Peyer's patch (tissue), 4 donors: Measurements from ENCODE around the gene LHB. TPM values are rescaled to one million over a fixed set of nuclear protein-coding genes. Genes with fewer than 3 reads are reported as not detected.
"Not testable (repeated sequence)": the region's sequence is repeated elsewhere in the genome, so short reads cannot be mapped to it uniquely, and the experiment has no call there.

Experiments
- DNase-seq, 3 donors: peaks; one replicate each; pipeline ENCODE4 v3.0.0-alpha.2; 2017 to 2019
- H3K27ac ChIP-seq, 4 donors: fragments of 200-600 bp; sonication (generic); one replicate each; pipeline ENCODE4 v1.5.1; 2016 to 2019
- H3K27me3 ChIP-seq, 2 donors: fragments of 200-600 bp; sonication (generic); one replicate each; pipeline ENCODE4 v1.5.1; 2019
- H3K36me3 ChIP-seq, 3 donors: fragments of 200-600 bp; sonication (generic); one replicate each; pipeline ENCODE4 v1.5.1; 2016 to 2019
- H3K4me1 ChIP-seq, 4 donors: fragments of 200-600 bp; sonication (generic); one replicate each; pipeline ENCODE4 v1.5.1; 2016 to 2019
- H3K4me3 ChIP-seq, 4 donors: fragments of 200-600 bp; sonication (generic); 1 replicate in 3 of 4; 2 replicates in 1 of 4; pipeline ENCODE4 v1.5.1; 2016 to 2019; ENCODE audit warnings: mild to moderate bottlenecking in 1 of 4
- H3K9me3 ChIP-seq, 4 donors: fragments of 200-600 bp; sonication (generic); one replicate each; pipeline ENCODE4 v1.5.1; 2016 to 2019; ENCODE audit warnings: mild to moderate bottlenecking in 1 of 4
- POLR2A ChIP-seq, 2 donors: fragments of 450-650 bp; IDR thresholded peaks; one replicate each; pipeline ENCODE4 v1.5.1; 2017; ENCODE audit warnings: antibody characterized with exemption in 2 of 2, mild to moderate bottlenecking in 2 of 2, moderate library complexity in 2 of 2
- total RNA-seq, 4 donors: library from RNA; depleted of rRNA; stranded (reverse); fragments of >200 nt; gene quantifications; one replicate each; pipeline ENCODE4 v1.1.0, GENCODE V29; 2016
- TF ChIP-seq, protein P1 (sequence below), 6 experiments: fragments of 450-650 bp in 4 of 6; fragments of 200-600 bp in 2 of 6; sonication (generic) in 1 of 6; IDR thresholded peaks; one replicate each; pipeline ENCODE4 v1.5.1; 2017 to 2019; ENCODE audit warnings: antibody characterized with exemption in 6 of 6, mild to moderate bottlenecking in 3 of 6, moderate library complexity in 1 of 6

Gene LHB
- total RNA-seq, 4 donors from 2014 or later: 15.8 TPM; not detected in 3

DNA sequence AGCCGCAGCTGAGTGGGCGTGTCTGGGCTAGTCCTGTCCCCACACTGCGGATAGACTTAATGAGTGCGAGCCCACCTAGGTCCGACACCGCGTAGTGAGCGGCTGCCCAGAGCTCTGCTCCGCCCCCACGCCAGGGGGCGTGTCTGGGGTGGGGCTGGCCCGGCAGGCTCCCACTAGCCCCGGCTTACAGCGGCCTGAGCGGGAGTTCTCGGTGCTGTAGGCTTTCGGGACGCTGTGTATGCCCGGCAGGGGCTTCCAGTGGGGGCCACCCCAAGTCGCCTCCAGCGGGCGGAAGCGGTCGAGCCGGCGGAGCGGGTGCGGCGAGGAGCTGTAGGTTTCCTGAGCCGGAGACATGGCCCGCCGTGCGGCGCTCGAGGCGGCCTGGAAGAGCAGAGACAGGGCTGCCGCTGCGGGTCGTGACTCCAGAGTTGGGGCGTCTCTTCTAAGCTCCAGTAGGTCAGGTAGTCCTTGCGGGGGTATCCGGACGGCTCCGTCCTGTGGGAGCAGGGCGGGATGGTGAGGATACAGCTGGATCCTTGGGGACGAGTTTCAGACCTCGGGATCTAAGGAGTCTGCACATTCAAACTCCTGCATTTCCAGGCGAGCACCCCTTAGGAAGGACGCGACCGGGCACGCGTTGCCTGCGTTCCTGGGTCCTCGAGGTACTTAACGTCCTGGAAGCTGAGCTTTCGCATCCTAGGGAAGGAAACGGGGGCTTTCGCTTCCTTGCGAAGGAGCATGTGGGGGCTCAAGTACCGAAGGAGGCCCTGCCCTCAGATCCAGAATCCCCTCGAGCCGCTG is 39.4 kb upstream of the LHB start:
- Histone ChIP-seq H3K36me3 (no peaks in the 10 kb centered on the region), H3K27me3 (no peaks in the 10 kb centered on the region), H3K4me3 (peak overlapping the region; percentile 39 to 62 (median 60)), H3K4me1 (peaks cover 0 to 19% (median 10%) of the 10 kb centered on the region in 4 donors), H3K27ac (no peak overlapping the region), H3K9me3 (no peaks in the 10 kb centered on the region)
- DNase-seq: peak; percentile 45 to 76 (median 72)
- TF ChIP-seq POLR2A (IDR thresholded peaks at IDR 0.05): no peak
- TF ChIP-seq, protein P1, sequence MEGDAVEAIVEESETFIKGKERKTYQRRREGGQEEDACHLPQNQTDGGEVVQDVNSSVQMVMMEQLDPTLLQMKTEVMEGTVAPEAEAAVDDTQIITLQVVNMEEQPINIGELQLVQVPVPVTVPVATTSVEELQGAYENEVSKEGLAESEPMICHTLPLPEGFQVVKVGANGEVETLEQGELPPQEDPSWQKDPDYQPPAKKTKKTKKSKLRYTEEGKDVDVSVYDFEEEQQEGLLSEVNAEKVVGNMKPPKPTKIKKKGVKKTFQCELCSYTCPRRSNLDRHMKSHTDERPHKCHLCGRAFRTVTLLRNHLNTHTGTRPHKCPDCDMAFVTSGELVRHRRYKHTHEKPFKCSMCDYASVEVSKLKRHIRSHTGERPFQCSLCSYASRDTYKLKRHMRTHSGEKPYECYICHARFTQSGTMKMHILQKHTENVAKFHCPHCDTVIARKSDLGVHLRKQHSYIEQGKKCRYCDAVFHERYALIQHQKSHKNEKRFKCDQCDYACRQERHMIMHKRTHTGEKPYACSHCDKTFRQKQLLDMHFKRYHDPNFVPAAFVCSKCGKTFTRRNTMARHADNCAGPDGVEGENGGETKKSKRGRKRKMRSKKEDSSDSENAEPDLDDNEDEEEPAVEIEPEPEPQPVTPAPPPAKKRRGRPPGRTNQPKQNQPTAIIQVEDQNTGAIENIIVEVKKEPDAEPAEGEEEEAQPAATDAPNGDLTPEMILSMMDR (IDR thresholded peaks at IDR 0.05): peak in 4 of 6 experiments; percentile 15 to 38 (median 28)

DNA sequence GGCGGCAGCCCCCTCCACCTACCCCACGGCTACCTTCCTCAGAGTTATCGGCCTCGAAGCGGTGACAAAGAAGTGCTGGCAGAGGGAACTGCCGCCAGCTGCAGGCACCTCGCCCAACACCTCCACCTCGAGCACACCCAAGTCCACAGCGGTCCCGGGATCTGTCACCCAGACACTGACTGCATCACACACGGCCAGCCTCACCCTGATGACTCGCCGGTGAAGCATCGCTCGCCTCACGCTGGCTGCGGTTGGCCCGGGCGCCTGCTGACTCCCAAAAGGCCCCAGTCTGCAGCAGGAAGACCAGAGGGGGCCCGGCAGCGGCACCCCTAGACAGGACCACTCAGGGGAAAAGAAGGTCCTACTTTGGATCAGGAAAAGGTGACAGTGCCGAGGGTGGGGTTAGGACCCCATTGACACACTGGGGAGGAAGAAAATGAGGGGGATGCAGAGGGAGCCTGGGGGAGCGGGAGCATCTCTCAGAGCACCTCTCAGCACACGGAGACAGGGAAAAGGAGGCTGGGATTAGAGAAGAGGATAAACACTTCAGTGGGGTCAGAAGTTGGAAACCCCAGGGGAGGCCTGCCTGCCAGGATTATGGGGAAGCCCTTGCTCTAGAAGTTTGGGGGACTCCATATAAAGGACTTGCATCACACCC is 33.6 kb upstream of the LHB start:
- not testable (repeated sequence) for H3K27me3 ChIP-seq, H3K27ac ChIP-seq, H3K36me3 ChIP-seq, DNase-seq, H3K4me3 ChIP-seq, H3K4me1 ChIP-seq, H3K9me3 ChIP-seq

DNA sequence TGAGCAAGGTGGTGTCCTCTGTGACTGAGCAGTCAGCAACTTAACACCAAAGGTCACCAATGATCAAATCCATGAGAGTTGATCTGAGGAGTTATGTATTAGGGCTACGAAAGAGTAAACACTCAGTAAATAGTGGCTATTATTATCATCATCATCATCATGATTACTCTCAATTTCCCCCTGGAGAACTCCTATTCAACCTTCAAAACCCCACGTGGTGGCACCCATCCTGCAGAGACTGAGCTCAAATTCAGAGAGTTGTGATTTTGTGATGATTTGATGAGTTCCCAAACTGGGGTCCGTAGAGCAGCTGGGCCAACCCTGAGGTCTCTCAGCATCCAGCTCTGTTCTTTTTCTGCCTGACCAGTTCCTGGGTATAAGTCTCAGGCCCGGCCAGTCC is 32.9 kb upstream of the LHB start:
- not testable (repeated sequence) for H3K27ac ChIP-seq, H3K27me3 ChIP-seq, H3K36me3 ChIP-seq, H3K4me3 ChIP-seq, DNase-seq, H3K9me3 ChIP-seq, H3K4me1 ChIP-seq

DNA sequence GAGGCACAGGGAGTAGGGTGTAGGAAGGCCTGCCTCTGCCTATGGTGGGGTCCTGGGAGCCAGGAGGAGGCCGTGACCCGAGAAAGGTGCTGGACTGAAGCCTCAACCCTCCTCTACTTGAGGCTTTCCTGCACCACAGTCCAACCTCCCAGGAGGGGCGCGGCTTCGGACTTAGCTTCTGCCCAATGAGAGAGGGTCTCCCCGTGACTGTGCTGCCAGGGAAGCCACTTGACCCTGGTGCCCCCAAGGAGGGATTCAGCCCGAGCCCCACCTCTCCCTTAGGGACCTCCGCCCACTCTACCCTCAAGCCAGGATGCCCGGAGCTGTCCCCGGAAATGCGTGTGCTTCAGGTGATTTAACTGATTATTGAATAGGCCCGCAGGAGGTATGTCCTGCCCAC is 32.1 kb upstream of the LHB start, which contains the start of gene CGB8:
Gene CGB8, minus strand, starts transcription at position 101 of the 400 bp plus-strand sequence. CDS start 372 bp downstream, outside the sequence.
- H3K36me3 ChIP-seq, H3K27ac ChIP-seq, H3K4me1 ChIP-seq, H3K4me3 ChIP-seq, H3K9me3 ChIP-seq, H3K27me3 ChIP-seq, DNase-seq: not testable (repeated sequence)

DNA sequence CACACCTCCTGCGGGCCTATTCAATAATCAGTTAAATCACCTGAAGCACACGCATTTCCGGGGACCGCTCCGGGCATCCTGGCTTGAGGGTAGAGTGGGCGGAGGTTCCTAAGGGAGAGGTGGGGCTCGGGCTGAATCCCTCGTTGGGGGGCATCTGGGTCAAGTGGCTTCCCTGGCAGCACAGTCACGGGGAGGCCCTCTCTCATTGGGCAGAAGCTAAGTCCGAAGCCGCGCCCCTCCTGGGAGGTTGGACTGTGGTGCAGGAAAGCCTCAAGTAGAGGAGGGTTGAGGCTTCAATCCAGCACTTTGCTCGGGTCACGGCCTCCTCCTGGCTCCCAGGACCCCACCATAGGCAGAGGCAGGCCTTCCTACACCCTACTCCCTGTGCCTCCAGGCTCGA is 26.7 kb upstream of the LHB start, which contains the start of gene CGB5:
Gene CGB5, plus strand, starts transcription at position 301 of the 400 bp plus-strand sequence. CDS start 362 bp downstream, outside the sequence.
- H3K27me3 ChIP-seq, H3K4me1 ChIP-seq, DNase-seq, H3K27ac ChIP-seq, H3K9me3 ChIP-seq, H3K36me3 ChIP-seq, H3K4me3 ChIP-seq: not testable (repeated sequence)

DNA sequence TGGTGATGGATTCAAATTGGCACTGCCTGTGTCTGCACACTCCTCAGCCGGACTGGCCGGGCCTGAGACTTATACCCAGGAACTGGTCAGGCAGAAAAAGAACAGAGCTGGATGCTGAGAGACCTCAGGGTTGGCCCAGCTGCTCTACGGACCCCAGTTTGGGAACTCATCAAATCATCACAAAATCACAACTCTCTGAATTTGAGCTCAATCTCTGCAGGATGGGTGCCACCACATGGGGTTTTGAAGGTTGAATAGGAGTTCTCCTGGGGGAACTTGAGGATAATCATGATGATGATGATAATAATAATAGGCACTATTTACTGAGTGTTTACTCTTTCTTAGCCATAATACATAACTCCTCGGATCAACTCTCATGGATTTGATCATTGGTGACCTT is 25.8 kb upstream of the LHB start:
- not testable (repeated sequence) for H3K9me3 ChIP-seq, H3K4me3 ChIP-seq, H3K36me3 ChIP-seq

DNA sequence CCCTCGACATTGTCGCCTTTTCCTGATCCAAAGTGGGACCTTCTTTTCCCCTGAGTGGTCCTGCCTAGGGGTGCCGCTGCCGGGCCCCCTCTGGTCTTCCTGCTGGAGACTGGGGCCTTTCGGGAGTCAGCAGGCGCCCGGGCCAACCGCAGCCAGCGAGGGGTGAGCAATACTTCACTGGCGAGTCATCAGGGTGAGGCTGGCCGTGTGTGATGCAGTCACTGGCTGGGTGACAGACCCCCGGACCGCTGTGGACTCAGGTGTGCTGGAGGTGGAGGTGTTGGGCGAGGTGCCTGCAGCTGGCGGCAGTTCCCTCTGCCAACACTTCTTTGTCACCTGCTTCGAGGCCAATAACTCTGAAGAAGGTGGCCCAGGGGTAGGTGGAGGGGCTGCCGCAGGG is 25.3 kb upstream of the LHB start:
- Histone ChIP-seq H3K4me1 (no peaks in the 10 kb centered on the region), H3K27me3 (no peaks in the 10 kb centered on the region), H3K27ac (no peak overlapping the region), H3K4me3 (no peak overlapping the region), H3K36me3 (no peaks in the 10 kb centered on the region), H3K9me3 (no peaks in the 10 kb centered on the region)
- no peak for DNase-seq
- no peak for TF ChIP-seq POLR2A (IDR thresholded peaks at IDR 0.05)
- TF ChIP-seq, protein P1 (IDR thresholded peaks at IDR 0.05): no peak

More for the DNA sequence above, 25.8 kb upstream of the LHB start:
- H3K27me3 ChIP-seq, H3K27ac ChIP-seq, DNase-seq, H3K4me1 ChIP-seq: not testable (repeated sequence)

DNA sequence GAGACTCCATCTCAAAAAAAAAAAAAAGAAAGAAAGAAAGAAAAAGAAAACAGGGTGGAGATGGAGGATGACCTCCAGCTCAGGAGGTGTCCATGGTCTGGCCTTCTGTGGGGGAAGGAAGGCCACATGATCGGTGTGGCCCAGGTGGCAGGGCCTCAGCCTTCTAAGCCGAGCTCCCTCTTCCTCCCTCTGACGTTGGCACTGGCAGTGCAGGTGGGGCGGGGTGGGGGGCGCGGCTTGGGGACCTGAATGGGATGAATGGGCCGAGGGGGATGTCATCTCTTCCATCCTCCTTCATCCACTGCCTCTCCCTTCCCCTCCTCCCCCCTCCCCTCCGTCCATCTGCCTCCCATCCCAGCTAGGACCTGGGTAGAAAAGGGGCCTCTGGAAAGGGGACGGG is 22.8 kb upstream of the LHB start:
- H3K4me3 ChIP-seq, H3K4me1 ChIP-seq, H3K36me3 ChIP-seq, H3K9me3 ChIP-seq, H3K27ac ChIP-seq, H3K27me3 ChIP-seq, DNase-seq: not testable (repeated sequence)

DNA sequence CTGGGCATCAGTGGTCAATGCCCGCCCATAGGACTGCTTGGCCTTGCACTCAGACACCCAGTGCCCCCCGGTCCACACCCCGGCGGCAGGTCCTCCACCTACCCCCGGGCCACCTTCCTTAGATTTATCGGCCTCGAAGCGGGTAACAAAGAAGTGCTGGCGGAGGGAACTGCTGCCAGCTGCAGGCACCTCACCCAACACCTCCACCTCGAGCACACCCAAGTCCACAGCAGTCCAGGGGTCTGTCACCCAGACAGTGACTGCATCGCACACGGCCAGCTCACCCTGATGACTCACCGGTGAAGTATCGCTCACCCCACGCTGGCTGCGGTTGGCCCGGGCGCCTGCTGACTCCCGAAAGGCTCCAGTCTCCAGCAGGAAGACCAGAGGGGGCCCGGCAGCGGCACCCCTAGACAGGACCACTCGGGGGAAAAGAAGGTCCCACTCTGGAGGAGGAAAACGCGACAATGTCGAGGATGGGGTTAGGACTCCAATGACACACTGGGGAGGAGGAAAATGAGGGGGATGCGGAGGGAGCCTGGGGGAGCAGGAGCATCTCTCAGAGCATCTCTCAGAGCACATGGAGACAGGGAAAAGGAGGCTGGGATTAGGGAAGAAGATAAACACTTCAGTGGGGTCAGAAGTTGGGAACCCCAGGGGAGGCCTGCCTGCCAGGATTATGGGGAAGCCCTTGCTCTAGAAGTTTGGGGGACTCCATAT is 21.8 kb upstream of the LHB start:
- not testable (repeated sequence) for DNase-seq, H3K9me3 ChIP-seq, H3K27me3 ChIP-seq, H3K36me3 ChIP-seq, H3K4me3 ChIP-seq, H3K4me1 ChIP-seq, H3K27ac ChIP-seq

DNA sequence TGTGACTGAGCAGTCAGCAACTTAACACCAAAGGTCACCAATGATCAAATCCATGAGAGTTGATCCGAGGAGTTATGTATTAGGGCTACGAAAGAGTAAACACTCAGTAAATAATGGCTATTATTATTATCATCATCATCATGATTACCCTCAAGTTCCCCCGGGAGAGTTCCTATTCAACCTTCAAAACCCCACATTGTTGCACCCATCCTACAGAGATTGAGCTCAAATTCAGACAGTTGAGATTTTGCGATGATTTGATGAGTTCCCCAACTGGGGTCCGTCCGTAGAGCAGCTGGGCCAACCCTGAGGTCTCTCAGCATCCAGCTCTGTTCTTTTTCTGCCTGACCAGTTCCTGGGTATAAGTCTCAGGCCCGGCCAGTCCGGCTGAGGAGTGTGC is 21.2 kb upstream of the LHB start:
- not testable (repeated sequence) for H3K9me3 ChIP-seq, H3K27ac ChIP-seq, H3K27me3 ChIP-seq, H3K4me3 ChIP-seq, H3K36me3 ChIP-seq, DNase-seq, H3K4me1 ChIP-seq
